Psoas muscle (tissue), 8 donors: ENCODE data around the gene NPNT. TPM values are rescaled to one million over a fixed set of nuclear protein-coding genes. Genes with fewer than 3 reads are reported as not detected.

Experiments used
- ATAC-seq, 4 donors: fragments of 200-7000 bp; cut with Tn5 transposase; one replicate each; pipeline ENCODE4 v1.9.1; 2020; ENCODE audit warnings: moderate library complexity in 3 of 4, mild to moderate bottlenecking in 2 of 4
- DNase-seq, 2 donors: peaks; one replicate each; pipeline ENCODE4 v3.0.0-alpha.2; 2020
- H3K27ac ChIP-seq: fragments of 200-600 bp; one replicate; pipeline ENCODE4 v1.8.0; 2022
- H3K27me3 ChIP-seq, 3 donors: fragments of 200-600 bp in 1 of 3; one replicate each; pipeline versions ENCODE4 v1.6.1 to v1.8.0; 2013 to 2022; ENCODE audit warnings: low read length in 2 of 3, mild to moderate bottlenecking in 2 of 3, moderate library complexity in 1 of 3; ENCODE audit not compliant: insufficient read depth in 3 of 3
- H3K36me3 ChIP-seq, 2 donors: fragments of 200-600 bp in 1 of 2; one replicate each; pipeline versions ENCODE4 v1.6.1 to v1.8.0; 2013 to 2022; ENCODE audit warnings: low read depth in 1 of 2, mild to moderate bottlenecking in 1 of 2, moderate library complexity in 1 of 2; ENCODE audit not compliant: insufficient read depth in 1 of 2
- H3K4me1 ChIP-seq: fragments of 200-600 bp; one replicate; pipeline ENCODE4 v1.8.0; 2022
- H3K4me3 ChIP-seq: fragments of 200-600 bp; one replicate; pipeline ENCODE4 v1.8.0; 2022; ENCODE audit warnings: mild to moderate bottlenecking
- H3K9me3 ChIP-seq: fragments of 200-600 bp; one replicate; pipeline ENCODE4 v1.8.0; 2022
- WGBS, 3 donors: extraction: QIAGEN DNeasy Blood & Tissue Kit; methylation state at CpG; one replicate each; pipeline versions ENCODE4 v1.1.6 to v1.1.7; 2013; 5-methylcytosine and 5-hydroxymethylcytosine counted together
- intact Hi-C, 2 donors: fragments of 100-400 bp; cut with DNase I; formaldehyde crosslinking; loops; one replicate each; pipeline versions ENCODE4 v1.11.0 to v1.14.2; 2022
- polyA plus RNA-seq, 3 donors: library from polyadenylated mRNA; stranded (reverse); fragments of 200-250 nt; gene quantifications; one replicate each; pipeline ENCODE4 v1.2.3, GENCODE V29; 2013
- total RNA-seq, 4 donors: library from RNA; stranded (reverse); fragmentation: NEBNext Ultra II Directional in 2 of 4; extraction: Animal tissue kit (Norgen Biotek cat#: 25700) in 2 of 4; gene quantifications; one replicate each; pipeline versions ENCODE4 v1.2.1 to v1.2.4, GENCODE V29; 2021 to 2023
- TF ChIP-seq, protein P1 (sequence below): fragments of 200-600 bp; IDR thresholded peaks from one replicate; pipeline ENCODE4 v1.8.0; 2022; ENCODE audit warnings: antibody characterized with exemption
- donor health status: healthy with polysubstance abuse.
- donor health status: DM: no; HTN: no; CAD: no; lungs with moderate emphysema.
- donor health status: Bipolar disorder and iron deficiency.
- donor health status: healthy.
- donor health status: DM: yes; HTN: yes; CAD: no.
- donor health status: DM: no; HTN: no; CAD: no.
- donor health status: DM: no; HTN: no; CAD: no.
- donor health status: DM: yes; HTN: yes; CAD: no.

Gene NPNT
- total and polyA plus RNA-seq, 7 donors, result 0.98 to 18.8 (median 4.1) TPM

DNA sequence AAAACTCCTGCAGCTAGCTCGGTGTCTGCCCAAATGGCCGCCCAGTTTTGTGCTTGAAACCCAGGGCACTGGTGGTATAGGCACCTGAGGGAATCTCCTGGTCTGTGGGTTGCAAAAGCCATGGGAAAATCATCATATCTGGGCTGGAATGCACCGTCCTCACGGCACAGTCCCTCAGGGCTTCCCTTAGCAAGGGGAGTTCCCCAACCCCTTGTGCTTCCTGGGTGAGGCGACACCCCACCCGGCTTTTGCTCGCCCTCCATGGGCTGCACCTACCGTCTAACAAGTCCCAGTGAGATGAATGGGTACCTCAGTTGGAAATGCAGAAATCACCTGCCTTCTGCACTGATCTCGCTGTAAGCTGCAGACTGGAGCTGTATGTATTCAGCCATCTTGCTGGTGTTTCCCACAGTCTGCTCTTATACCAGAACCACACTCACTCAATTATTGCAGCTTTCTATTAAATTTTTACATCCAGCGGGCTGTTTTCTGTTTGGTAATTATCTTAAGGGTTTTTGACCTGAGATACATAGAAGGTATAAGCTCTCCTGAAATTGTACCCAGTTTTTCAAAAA lies 36.7 kb upstream of the NPNT start:
- H3K9me3 ChIP-seq, result no peaks in the 10 kb centered on the region
- no peaks in the 10 kb centered on the region for H3K36me3 ChIP-seq
- H3K27ac ChIP-seq, result no peak overlapping the region
- WGBS, 3 donors, result 95 to 97% (median 96%) methylated on average over 10 of the region's 10 CpGs
- no peak for ATAC-seq
- intact Hi-C loops, result no loop called here
- H3K4me1 ChIP-seq, result no peaks in the 10 kb centered on the region
- TF ChIP-seq, protein P1, sequence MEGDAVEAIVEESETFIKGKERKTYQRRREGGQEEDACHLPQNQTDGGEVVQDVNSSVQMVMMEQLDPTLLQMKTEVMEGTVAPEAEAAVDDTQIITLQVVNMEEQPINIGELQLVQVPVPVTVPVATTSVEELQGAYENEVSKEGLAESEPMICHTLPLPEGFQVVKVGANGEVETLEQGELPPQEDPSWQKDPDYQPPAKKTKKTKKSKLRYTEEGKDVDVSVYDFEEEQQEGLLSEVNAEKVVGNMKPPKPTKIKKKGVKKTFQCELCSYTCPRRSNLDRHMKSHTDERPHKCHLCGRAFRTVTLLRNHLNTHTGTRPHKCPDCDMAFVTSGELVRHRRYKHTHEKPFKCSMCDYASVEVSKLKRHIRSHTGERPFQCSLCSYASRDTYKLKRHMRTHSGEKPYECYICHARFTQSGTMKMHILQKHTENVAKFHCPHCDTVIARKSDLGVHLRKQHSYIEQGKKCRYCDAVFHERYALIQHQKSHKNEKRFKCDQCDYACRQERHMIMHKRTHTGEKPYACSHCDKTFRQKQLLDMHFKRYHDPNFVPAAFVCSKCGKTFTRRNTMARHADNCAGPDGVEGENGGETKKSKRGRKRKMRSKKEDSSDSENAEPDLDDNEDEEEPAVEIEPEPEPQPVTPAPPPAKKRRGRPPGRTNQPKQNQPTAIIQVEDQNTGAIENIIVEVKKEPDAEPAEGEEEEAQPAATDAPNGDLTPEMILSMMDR, result no peak
- no peaks in the 10 kb centered on the region for H3K27me3 ChIP-seq
- H3K4me3 ChIP-seq, result no peak overlapping the region
- DNase-seq, result no peak

GRCh38 chr4:105859233-105859632 lies 36.0 kb upstream of the NPNT start:
- TF ChIP-seq, protein P1, result no peak
- H3K27ac ChIP-seq, result no peak overlapping the region
- H3K4me3 ChIP-seq, result no peak overlapping the region
- intact Hi-C loops, result no loop called here
- no peaks in the 10 kb centered on the region for H3K9me3 ChIP-seq
- WGBS, 3 donors, result 23 to 48% (median 27%) methylated on average over 1 of the region's 1 CpG
- no peaks in the 10 kb centered on the region for H3K27me3 ChIP-seq
- DNase-seq (no peak), ATAC-seq (peak; percentile 32 to 68 (median 56))
- no peaks in the 10 kb centered on the region for H3K36me3 ChIP-seq
- no peaks in the 10 kb centered on the region for H3K4me1 ChIP-seq

- DNase-seq, result no peak
- WGBS, 3 donors, result 49 to 60% (median 52%) methylated on average over 3 of the region's 3 CpGs
- Histone ChIP-seq H3K9me3 (no peaks in the 10 kb centered on the region), H3K36me3 (no peaks in the 10 kb centered on the region), H3K27ac (no peak overlapping the region), H3K27me3 (no peaks in the 10 kb centered on the region), H3K4me3 (no peak overlapping the region), H3K4me1 (peaks cover 16% of the 10 kb centered on the region)
- peak in 1 of 4 donors; percentile 68 for ATAC-seq
- TF ChIP-seq, protein P1, result no peak
- intact Hi-C loops, result no loop called here
Measured at GRCh38 chr4:105870963-105871362, 24.3 kb upstream of the NPNT start.

- intact Hi-C loops, result no loop called here
- H3K9me3 ChIP-seq, result no peaks in the 10 kb centered on the region
Measured at GRCh38 chr4:105871997-105872396, 23.3 kb upstream of the NPNT start.

More at GRCh38 chr4:105871997-105872396, 23.3 kb upstream of the NPNT start:
- H3K27ac ChIP-seq, result no peak overlapping the region
- no peak overlapping the region for H3K4me3 ChIP-seq
- 67 to 72% (median 67%) methylated on average over 2 of the region's 2 CpGs for WGBS, 3 donors
- TF ChIP-seq, protein P1, result no peak
- ATAC-seq (no peak), DNase-seq (no peak)
- no peaks in the 10 kb centered on the region for H3K27me3 ChIP-seq
- no peaks in the 10 kb centered on the region for H3K36me3 ChIP-seq
- H3K4me1 ChIP-seq, result peaks cover 16% of the 10 kb centered on the region
